ENCODE data around the gene HDAC5. TPM values are rescaled to one million over a fixed set of nuclear protein-coding genes. Genes with fewer than 3 reads are reported as not detected.

The HDAC5 gene
- total RNA-seq, 1 donor from 2014 or later, result 67.5 TPM

- intact Hi-C loops (cut with DNase I), result loop anchor here (1.0 to 2.0 kb wide), 2 partner anchors 11 to 27 kb away; partner anchors contain the start of gene G6PC3
- DNase-seq (ENCODE audit: missing footprints) (peak; percentile 85), ATAC-seq (peak; percentile 85)
These were observed 26.1 kb downstream of the HDAC5 start for GRCh38 chr17:44097110-44097958.

- intact Hi-C loops (cut with DNase I), result loop anchor here (2.0 kb wide), 1 partner anchor 25 kb away; the partner anchor contains the start of gene G6PC3
- DNase-seq (ENCODE audit: missing footprints) (peak; percentile 84), ATAC-seq (peak; percentile 69)
These were observed 27.6 kb downstream of the HDAC5 start for GRCh38 chr17:44095647-44096496.

GRCh38 chr17:44095388-44095646, 28.1 kb downstream of the HDAC5 start:
- no peak for ATAC-seq
- intact Hi-C loops (cut with DNase I), result no loop called here
- no peak for DNase-seq (ENCODE audit: missing footprints)

- no peak for ATAC-seq
- no peak for DNase-seq (ENCODE audit: missing footprints)
- intact Hi-C loops (cut with DNase I), result no loop called here
These were observed 28.6 kb downstream of the HDAC5 start for GRCh38 chr17:44094701-44095387.

GRCh38 chr17:44093231-44093900, 30.1 kb downstream of the HDAC5 start:
- intact Hi-C loops (cut with DNase I), result no loop called here
- DNase-seq (ENCODE audit: missing footprints), result no peak
- no peak for ATAC-seq

- no peak for ATAC-seq
- intact Hi-C loops (cut with DNase I), result no loop called here
- no peak for DNase-seq (ENCODE audit: missing footprints)
These were observed 31.4 kb downstream of the HDAC5 start for GRCh38 chr17:44092051-44092450.

GRCh38 chr17:44091200-44091997, 32.0 kb downstream of the HDAC5 start:
- ATAC-seq, result no peak
- intact Hi-C loops (cut with DNase I), result no loop called here

GRCh38 chr17:44088254-44088653, 35.2 kb downstream of the HDAC5 start:
- intact Hi-C loops (cut with DNase I), result no loop called here
- ATAC-seq (no peak), DNase-seq (ENCODE audit: missing footprints) (no peak)

More at GRCh38 chr17:44091200-44091997, 32.0 kb downstream of the HDAC5 start:
- no peak for DNase-seq (ENCODE audit: missing footprints)

GRCh38 chr17:44087319-44087718, 36.1 kb downstream of the HDAC5 start:
- ATAC-seq, result no peak
- intact Hi-C loops (cut with DNase I), result no loop called here
- DNase-seq (ENCODE audit: missing footprints), result no peak

GRCh38 chr17:44086364-44087311, 36.8 kb downstream of the HDAC5 start:
- DNase-seq (ENCODE audit: missing footprints) (no peak), ATAC-seq (peak; percentile 14)
- intact Hi-C loops (cut with DNase I), result no loop called here

GRCh38 chr17:44085908-44086307, 37.5 kb downstream of the HDAC5 start:
- DNase-seq (ENCODE audit: missing footprints) (no peak), ATAC-seq (no peak)
- intact Hi-C loops (cut with DNase I), result no loop called here

GRCh38 chr17:44084921-44085320, 38.5 kb downstream of the HDAC5 start:
- no peak for ATAC-seq
- intact Hi-C loops (cut with DNase I), result no loop called here
- DNase-seq (ENCODE audit: missing footprints), result no peak

GRCh38 chr17:44084131-44084538, 39.3 kb downstream of the HDAC5 start:
- DNase-seq (ENCODE audit: missing footprints) (no peak), ATAC-seq (no peak)
- intact Hi-C loops (cut with DNase I), result no loop called here

GRCh38 chr17:44083250-44083849, 40.1 kb downstream of the HDAC5 start:
- DNase-seq (ENCODE audit: missing footprints), result no peak
- peak; percentile 15 for ATAC-seq
- intact Hi-C loops (cut with DNase I), result no loop called here

GRCh38 chr17:44082256-44082927, 41.0 kb downstream of the HDAC5 start:
- no peak for ATAC-seq
- intact Hi-C loops (cut with DNase I), result no loop called here
- DNase-seq (ENCODE audit: missing footprints), result no peak

GRCh38 chr17:44081681-44082080, 41.8 kb downstream of the HDAC5 start:
- ATAC-seq, result no peak
- intact Hi-C loops (cut with DNase I), result no loop called here
- no peak for DNase-seq (ENCODE audit: missing footprints)
